ENCODE data around the gene ERI3. TPM values are rescaled to one million over a fixed set of nuclear protein-coding genes. Genes with fewer than 3 reads are reported as not detected.
A peak's percentile ranks its signal among the peaks of the same experiment; 100 is the strongest.

ERI3 gene
- total RNA-seq, 2 experiments from 2014 or later: 26.5 to 30.4 TPM

GRCh38 chr1:44249543-44249942 lies 105.5 kb downstream of the ERI3 start:
- no peak overlapping the region for H3K4me3 Mint-ChIP-seq
- H3K9me3 Mint-ChIP-seq: no peaks in the 10 kb centered on the region
- H3K27ac Mint-ChIP-seq: no peak overlapping the region
- H3K36me3 Mint-ChIP-seq: no peaks in the 10 kb centered on the region
- no peak for ATAC-seq (ENCODE audit: low read depth)
- H3K4me1 Mint-ChIP-seq: no peaks in the 10 kb centered on the region
- H3K27me3 Mint-ChIP-seq: no peaks in the 10 kb centered on the region
- POLR2A ChIA-PET: interaction anchor here (0.8 kb wide), 1 partner anchor 70 kb away, joined by 3 read pairs; no protein-coding TSS in a partner anchor
- no peak for DNase-seq

- Mint-ChIP-seq H3K36me3 (no peaks in the 10 kb centered on the region), H3K4me1 (no peaks in the 10 kb centered on the region), H3K9me3 (no peaks in the 10 kb centered on the region), H3K27ac (no peak overlapping the region), H3K27me3 (no peaks in the 10 kb centered on the region), H3K4me3 (no peak overlapping the region)
- POLR2A ChIA-PET: no interaction called here
- DNase-seq (no peak), ATAC-seq (ENCODE audit: low read depth) (no peak)
Observed at GRCh38 chr1:44246806-44247205, 108.3 kb downstream of the ERI3 start.

GRCh38 chr1:44244986-44245385 lies 110.1 kb downstream of the ERI3 start:
- no peak overlapping the region for H3K4me3 Mint-ChIP-seq
- DNase-seq (no peak), ATAC-seq (ENCODE audit: low read depth) (no peak)
- H3K36me3 Mint-ChIP-seq: no peaks in the 10 kb centered on the region
- no peaks in the 10 kb centered on the region for H3K4me1 Mint-ChIP-seq
- no peak overlapping the region for H3K27ac Mint-ChIP-seq
- H3K27me3 Mint-ChIP-seq: no peaks in the 10 kb centered on the region
- H3K9me3 Mint-ChIP-seq: no peaks in the 10 kb centered on the region
- POLR2A ChIA-PET: no interaction called here

GRCh38 chr1:44243782-44244495 lies 111.1 kb downstream of the ERI3 start:
- no peak overlapping the region for H3K27ac Mint-ChIP-seq
- H3K4me3 Mint-ChIP-seq: no peak overlapping the region
- no peak for ATAC-seq (ENCODE audit: low read depth)
- H3K36me3 Mint-ChIP-seq: no peaks in the 10 kb centered on the region
- H3K27me3 Mint-ChIP-seq: no peaks in the 10 kb centered on the region
- no peaks in the 10 kb centered on the region for H3K9me3 Mint-ChIP-seq
- H3K4me1 Mint-ChIP-seq: peaks cover 3% of the 10 kb centered on the region
- no peak for DNase-seq
- POLR2A ChIA-PET: no interaction called here

- DNase-seq: no peak
- H3K4me1 Mint-ChIP-seq: peaks cover 11% of the 10 kb centered on the region
- no peaks in the 10 kb centered on the region for H3K9me3 Mint-ChIP-seq
- H3K4me3 Mint-ChIP-seq: no peak overlapping the region
- no peaks in the 10 kb centered on the region for H3K27me3 Mint-ChIP-seq
- H3K27ac Mint-ChIP-seq: no peak overlapping the region
- no peaks in the 10 kb centered on the region for H3K36me3 Mint-ChIP-seq
- no peak for ATAC-seq (ENCODE audit: low read depth)
- POLR2A ChIA-PET: no interaction called here
Observed at GRCh38 chr1:44242746-44243145, 112.3 kb downstream of the ERI3 start.

- Mint-ChIP-seq H3K36me3 (no peaks in the 10 kb centered on the region), H3K4me3 (no peak overlapping the region), H3K9me3 (no peaks in the 10 kb centered on the region), H3K27me3 (no peaks in the 10 kb centered on the region), H3K27ac (no peak overlapping the region), H3K4me1 (peaks cover 11% of the 10 kb centered on the region)
- ATAC-seq (ENCODE audit: low read depth): no peak
- DNase-seq: no peak
- POLR2A ChIA-PET: no interaction called here
Observed at GRCh38 chr1:44240802-44241671, 114.0 kb downstream of the ERI3 start.

- Mint-ChIP-seq H3K4me1 (peaks cover 11% of the 10 kb centered on the region), H3K27me3 (no peaks in the 10 kb centered on the region), H3K27ac (no peak overlapping the region), H3K9me3 (no peaks in the 10 kb centered on the region), H3K4me3 (no peak overlapping the region), H3K36me3 (no peaks in the 10 kb centered on the region)
- POLR2A ChIA-PET: interaction anchor here (1.7 kb wide), 1 partner anchor 27 kb away, joined by 5 read pairs; the partner anchor contains the start of gene DMAP1
- DNase-seq (no peak), ATAC-seq (ENCODE audit: low read depth) (no peak)
Observed at GRCh38 chr1:44239961-44240371, 115.1 kb downstream of the ERI3 start.

GRCh38 chr1:44239331-44239960 lies 115.6 kb downstream of the ERI3 start:
- POLR2A ChIA-PET: interaction anchor here (1.7 kb wide), 1 partner anchor 27 kb away, joined by 5 read pairs; the partner anchor contains the start of gene DMAP1
- no peak for DNase-seq

GRCh38 chr1:44238660-44239059 lies 116.4 kb downstream of the ERI3 start:
- POLR2A ChIA-PET: interaction anchor here (1.7 kb wide), 1 partner anchor 26 kb away, joined by 5 read pairs; the partner anchor contains the start of gene DMAP1
- DNase-seq (no peak), ATAC-seq (ENCODE audit: low read depth) (no peak)
- Mint-ChIP-seq H3K27ac (no peak overlapping the region), H3K4me1 (peaks cover 11% of the 10 kb centered on the region), H3K4me3 (no peak overlapping the region), H3K9me3 (no peaks in the 10 kb centered on the region), H3K36me3 (no peaks in the 10 kb centered on the region), H3K27me3 (no peaks in the 10 kb centered on the region)

More at GRCh38 chr1:44239331-44239960, 115.6 kb downstream of the ERI3 start:
- Mint-ChIP-seq H3K4me3 (no peak overlapping the region), H3K4me1 (peaks cover 11% of the 10 kb centered on the region), H3K27ac (no peak overlapping the region), H3K36me3 (no peaks in the 10 kb centered on the region), H3K9me3 (no peaks in the 10 kb centered on the region), H3K27me3 (no peaks in the 10 kb centered on the region)
- no peak for ATAC-seq (ENCODE audit: low read depth)

- Mint-ChIP-seq H3K4me3 (peak overlapping the region; percentile 8), H3K9me3 (no peaks in the 10 kb centered on the region), H3K27ac (no peak overlapping the region), H3K36me3 (no peaks in the 10 kb centered on the region), H3K27me3 (no peaks in the 10 kb centered on the region), H3K4me1 (peaks cover 11% of the 10 kb centered on the region)
- peak; percentile 69 for DNase-seq
- POLR2A ChIA-PET: interaction anchor here (1.7 kb wide), 1 partner anchor 25 kb away, joined by 5 read pairs; the partner anchor contains the start of gene DMAP1
- ATAC-seq (ENCODE audit: low read depth): peak; percentile 86
Observed at GRCh38 chr1:44237721-44238457, 117.2 kb downstream of the ERI3 start.

GRCh38 chr1:44236490-44237272 lies 118.4 kb downstream of the ERI3 start:
- no peaks in the 10 kb centered on the region for H3K9me3 Mint-ChIP-seq
- H3K27ac Mint-ChIP-seq: no peak overlapping the region
- no peak overlapping the region for H3K4me3 Mint-ChIP-seq
- DNase-seq (no peak), ATAC-seq (ENCODE audit: low read depth) (no peak)
- H3K4me1 Mint-ChIP-seq: peaks cover 11% of the 10 kb centered on the region
- POLR2A ChIA-PET: no interaction called here
- H3K36me3 Mint-ChIP-seq: no peaks in the 10 kb centered on the region
- H3K27me3 Mint-ChIP-seq: no peaks in the 10 kb centered on the region

- H3K4me1 Mint-ChIP-seq: peaks cover 11% of the 10 kb centered on the region
- no peak overlapping the region for H3K4me3 Mint-ChIP-seq
- ATAC-seq (ENCODE audit: low read depth): no peak
- no peaks in the 10 kb centered on the region for H3K27me3 Mint-ChIP-seq
- no peaks in the 10 kb centered on the region for H3K9me3 Mint-ChIP-seq
- H3K36me3 Mint-ChIP-seq: no peaks in the 10 kb centered on the region
- no peak for DNase-seq
- no peak overlapping the region for H3K27ac Mint-ChIP-seq
- POLR2A ChIA-PET: no interaction called here
Observed at GRCh38 chr1:44235808-44236207, 119.2 kb downstream of the ERI3 start.
